HG03280 (cell line): ENCODE data around the gene SLC22A4.

Source experiments
- ATAC-seq: cut with Tn5 transposase; IDR thresholded peaks from one replicate; pipeline ENCODE4 v1.9.1; 2021; ENCODE audit warnings: mild to moderate bottlenecking, moderate library complexity; ENCODE audit not compliant: unreplicated experiment

The SLC22A4 gene

DNA sequence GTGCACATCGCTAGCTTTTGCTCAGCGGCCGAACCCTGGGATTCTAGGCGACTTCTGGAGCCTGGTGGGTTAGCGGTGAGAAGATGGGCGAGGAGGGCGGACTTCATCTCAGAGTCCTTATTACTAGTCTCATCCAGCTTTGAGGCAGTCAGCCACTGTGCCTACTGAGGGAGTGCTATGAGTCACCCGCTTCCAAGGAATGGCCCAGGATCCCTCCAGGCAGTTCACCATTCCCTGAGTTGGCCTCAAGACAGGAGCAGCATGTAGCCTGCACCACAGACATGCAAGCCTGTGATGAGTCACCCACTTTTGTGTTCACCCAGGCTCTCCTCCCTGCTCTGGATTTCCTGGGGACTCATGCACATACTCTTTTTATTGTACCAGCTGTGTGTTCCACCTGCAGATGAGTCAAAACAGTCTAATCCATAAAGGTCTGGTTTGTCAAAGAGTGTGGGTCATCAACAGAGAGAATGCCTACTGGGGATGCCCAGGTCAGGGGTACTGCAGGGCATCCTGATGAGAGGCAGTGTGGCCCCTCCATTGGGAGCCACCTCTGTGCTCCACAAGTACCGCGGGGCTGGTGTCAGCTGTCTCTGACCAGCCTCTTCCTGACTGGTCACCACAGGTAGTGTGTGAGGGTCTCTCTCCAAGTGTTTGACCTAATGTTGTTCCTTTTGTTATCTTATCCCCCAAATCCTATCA, 95.5 kb downstream of the SLC22A4 start:
- no peak for ATAC-seq

DNA sequence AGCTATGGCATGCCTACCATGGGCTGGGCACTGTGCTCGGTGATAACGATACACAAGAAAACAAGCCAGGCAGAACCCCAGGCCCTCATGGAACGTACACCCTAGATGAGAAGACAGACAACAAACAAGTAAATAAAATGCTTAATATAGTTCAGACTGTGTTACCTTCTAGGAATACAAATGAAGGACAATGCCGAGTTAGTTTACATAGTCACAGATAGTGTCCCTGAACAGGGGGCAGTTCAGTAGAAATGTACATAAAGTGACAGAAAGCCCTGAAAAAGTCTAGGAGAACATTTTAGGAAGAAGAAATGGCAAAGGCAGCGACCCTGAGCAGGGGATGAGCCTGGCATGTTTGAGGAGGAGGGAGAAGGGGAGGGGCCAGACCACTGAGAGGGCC, 97.1 kb downstream of the SLC22A4 start:
- no peak for ATAC-seq

DNA sequence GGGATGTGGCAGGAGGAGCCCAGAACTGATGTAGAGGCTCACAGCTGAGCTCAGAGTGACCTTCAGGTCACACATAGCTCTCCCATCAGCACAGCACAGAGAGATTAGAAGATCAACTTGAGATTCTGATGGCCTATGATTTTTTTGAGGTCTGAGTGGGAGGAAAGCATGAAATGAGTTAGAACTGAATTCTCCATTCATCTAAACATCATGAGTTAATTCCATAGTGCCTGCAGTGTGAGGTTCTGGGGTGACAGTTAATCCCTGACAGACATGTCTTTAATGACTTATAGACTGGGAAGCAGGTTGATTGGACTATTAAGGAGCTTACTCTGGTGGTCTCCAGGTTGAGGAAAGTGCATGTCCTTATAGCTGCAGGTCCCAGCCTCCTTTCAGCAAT, 97.7 kb downstream of the SLC22A4 start:
- ATAC-seq = no peak

DNA sequence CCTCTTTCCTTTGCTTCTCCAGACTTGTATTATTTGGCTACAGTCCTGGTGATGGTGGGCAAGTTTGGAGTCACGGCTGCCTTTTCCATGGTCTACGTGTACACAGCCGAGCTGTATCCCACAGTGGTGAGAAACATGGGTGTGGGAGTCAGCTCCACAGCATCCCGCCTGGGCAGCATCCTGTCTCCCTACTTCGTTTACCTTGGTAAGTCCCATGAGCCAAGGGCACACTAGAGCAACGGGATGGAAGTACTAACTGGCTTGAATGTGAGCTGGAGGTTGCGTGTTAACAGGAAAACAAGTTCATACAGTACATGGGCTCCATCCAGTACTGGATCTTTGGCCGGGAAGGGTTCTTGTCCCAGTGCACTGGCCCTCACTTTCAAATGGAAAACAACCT, 98.2 kb downstream of the SLC22A4 start:
- ATAC-seq = no peak

DNA sequence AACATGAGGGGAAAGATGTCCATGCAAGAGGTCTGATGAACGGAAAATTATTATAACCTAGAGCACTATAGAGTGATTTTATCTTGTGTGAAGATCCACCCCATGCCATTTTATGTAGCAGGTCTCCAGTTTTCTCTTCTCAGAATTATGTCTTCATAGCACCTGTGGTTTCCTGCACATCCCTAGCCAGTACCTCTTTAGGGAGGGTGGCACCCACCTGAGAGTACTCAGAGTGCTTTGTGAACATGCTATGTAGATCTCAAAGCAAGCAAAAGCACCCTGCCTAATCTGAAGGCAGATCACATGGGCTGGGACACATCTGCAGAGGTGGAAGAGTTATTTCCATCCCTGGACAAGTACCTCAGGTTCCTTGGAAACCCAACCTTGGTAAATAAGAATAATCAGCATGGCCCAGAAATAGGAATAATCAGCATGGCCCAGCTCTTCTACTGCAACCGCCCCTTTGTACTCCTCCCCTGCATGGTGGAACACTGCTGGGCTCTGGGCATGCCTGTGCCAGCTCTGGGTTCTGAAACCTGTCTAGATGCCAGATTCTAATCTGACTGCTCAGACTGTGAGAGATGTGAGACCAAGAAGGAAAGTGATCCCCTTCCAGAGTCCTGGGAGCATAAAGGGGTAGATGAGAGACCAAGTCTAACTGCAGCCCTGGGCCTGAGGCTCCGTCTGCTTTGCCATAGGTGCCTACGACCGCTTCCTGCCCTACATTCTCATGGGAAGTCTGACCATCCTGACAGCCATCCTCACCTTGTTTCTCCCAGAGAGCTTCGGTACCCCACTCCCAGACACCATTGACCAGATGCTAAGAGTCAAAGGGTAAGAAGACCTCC, 99.0 kb downstream of the SLC22A4 start:
- no peak for ATAC-seq
